Fibroblast of the conjunctiva (primary cell): ENCODE results near the gene FUT1.
"Not testable (repeated sequence)": the region's sequence is repeated elsewhere in the genome, so short reads cannot be mapped to it uniquely, and the experiment has no call there.

Experiments used
- DNase-seq: peaks from one replicate; pipeline ENCODE4 v3.0.0-alpha.2; 2010; ENCODE audit warnings: low read depth

FUT1 gene

DNA sequence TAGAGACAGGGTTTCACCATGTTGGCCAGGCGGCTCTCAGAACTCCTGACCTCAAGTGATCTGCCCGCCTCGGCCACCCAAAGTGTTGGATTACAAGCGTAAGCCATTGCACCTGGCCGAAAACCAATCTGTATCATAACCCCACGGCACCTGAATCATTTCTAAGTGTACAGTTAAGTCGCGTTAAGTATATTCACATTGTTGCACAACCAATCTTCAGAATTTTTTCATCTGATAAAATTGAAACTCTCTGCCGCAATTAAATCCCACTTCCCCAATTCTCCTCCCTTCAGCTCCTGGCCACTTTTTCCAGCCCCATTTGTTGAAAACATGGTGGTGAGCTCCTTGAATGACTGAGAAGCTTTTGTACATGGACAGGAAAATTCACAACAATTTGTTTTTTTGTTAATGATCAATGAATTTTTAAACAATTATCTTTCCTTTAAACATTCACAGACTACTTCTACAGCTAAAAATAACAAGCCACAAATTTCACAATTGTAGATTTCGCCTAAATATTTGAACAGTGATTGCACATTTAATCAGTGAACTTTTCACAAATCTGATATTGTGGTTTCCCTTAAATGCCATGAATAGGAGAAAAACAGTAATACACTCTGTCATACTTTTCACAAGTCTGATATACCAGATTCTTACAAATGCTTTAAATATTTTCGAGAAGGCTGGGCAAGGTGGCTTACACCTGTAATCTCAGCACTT, 16.7 kb upstream of the FUT1 start:
- no peak for DNase-seq

DNA sequence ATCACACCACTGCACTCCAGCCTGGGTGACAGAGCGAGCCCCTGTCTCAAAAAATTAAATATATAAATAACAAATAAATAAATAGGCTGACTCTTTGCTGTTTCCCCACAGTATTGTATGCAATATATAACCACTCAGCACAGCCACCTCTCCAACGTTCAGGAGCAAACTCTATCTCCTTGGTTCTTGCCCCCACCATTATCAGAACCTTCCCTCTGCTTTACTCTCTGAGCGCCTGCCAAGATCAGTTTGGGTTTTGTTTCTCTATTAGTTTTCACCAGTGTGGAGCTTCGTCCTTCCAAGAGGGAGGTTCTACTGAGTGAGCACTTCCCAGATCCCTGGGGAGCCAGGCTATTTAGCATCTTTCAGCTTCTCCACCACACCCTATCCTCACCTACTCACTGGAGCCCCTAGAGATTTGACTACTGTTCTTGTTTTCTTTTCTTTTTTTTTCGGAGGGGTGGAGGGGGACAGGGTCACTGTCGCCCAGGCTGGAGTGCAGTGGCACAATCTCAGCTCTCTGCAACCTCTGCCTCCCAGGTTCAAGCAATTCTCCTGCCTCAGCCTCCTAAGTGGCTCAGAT, 15.8 kb upstream of the FUT1 start:
- not testable (repeated sequence) for DNase-seq

- DNase-seq = not testable (repeated sequence)
Observed at GRCh38 chr19:48765816-48766215, 13.4 kb upstream of the FUT1 start.

DNA sequence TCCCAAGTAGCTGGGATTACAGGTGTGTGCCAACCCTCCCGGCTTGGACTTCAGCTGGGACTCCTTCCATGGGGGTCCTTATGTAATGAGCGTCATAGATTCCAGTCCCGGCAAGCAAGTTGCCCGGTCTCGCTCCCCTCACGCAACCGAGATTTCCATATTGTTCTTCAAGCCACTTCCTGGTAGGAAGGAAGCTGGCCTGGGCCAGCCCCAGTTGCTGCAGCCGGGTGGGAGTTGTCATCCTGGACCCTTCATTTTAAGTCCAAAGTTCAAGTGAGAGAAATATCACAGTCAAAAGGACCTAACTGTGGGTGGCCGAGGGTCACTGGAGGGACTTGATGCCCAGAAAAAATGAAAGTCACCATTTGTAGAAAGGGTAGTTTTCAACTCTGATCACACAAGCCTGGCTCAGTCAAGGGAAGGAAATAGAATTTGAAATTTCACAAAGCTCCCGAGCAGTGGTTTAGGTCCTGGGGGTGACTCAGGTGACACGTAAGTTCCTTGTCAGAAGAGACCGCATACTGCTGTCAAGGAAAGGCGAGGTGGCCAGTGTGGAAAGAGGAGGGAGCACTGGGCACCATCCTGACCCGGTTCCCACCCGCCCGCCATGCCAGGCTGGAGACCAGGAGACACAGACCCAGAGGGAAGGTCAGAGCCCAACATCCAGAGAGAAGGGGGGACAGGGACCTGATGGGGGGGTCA, 8.2 kb upstream of the FUT1 start:
- DNase-seq = no peak

- no peak for DNase-seq
Observed at GRCh38 chr19:48757741-48758144, 5.3 kb upstream of the FUT1 start.

DNA sequence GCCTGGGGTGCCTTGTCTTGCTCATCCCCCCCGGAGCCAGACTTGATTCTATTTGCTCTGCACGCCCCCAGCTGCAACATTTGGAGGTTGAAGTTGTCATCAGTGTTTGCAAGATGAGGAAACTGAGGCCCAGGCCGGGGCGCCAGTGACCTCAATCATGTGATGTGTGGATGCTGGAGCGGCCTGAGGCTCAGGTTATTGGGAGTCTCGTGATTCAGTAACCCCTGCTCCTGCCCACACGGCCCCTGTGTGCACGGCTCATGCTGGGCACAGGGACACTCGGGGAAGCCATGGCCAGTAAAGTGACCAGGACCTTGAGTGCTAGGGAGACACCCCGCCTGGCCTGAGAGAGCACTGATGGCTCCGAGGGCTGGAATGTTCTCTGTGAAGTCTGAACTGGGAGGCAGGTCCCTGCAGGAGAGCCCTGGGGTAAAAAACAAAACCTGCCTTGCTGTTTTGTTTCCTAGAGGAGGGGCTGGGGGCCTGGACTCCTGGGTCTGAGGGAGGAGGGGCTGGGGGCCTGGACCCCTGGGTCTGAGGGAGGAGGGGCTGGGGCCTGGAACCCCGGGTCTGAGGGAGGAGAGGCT, 4.7 kb upstream of the FUT1 start:
- no peak for DNase-seq

DNA sequence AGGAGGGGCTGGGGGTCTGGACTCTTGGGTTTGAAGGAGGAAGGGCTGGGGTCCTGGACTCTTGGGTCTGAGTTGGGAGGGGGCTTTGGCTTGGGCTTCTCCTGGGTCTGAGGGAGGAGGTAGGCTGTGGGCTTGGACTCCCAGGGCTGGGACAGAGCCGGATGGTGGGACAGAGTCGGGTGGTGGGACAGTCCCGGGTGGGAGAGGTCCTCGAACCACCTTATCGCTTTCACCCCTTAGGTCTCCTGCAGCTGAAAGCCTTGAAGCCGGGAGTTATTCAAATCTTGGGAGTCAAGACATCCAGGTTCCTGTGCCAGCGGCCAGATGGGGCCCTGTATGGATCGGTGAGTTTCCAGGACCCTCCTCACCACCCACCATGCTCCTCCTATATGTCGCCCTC, 4.2 kb upstream of the FUT1 start:
- DNase-seq = no peak

GRCh38 chr19:48756212-48756611, 3.8 kb upstream of the FUT1 start:
- DNase-seq = no peak

GRCh38 chr19:48755787-48756186, 3.3 kb upstream of the FUT1 start:
- DNase-seq = no peak

GRCh38 chr19:48755084-48755641, 2.7 kb upstream of the FUT1 start, which contains the start of gene FGF21:
Gene FGF21 (plus strand): TSS chr19:48755524. CDS start chr19:48756237, 713 bp downstream.
- no peak for DNase-seq

DNA sequence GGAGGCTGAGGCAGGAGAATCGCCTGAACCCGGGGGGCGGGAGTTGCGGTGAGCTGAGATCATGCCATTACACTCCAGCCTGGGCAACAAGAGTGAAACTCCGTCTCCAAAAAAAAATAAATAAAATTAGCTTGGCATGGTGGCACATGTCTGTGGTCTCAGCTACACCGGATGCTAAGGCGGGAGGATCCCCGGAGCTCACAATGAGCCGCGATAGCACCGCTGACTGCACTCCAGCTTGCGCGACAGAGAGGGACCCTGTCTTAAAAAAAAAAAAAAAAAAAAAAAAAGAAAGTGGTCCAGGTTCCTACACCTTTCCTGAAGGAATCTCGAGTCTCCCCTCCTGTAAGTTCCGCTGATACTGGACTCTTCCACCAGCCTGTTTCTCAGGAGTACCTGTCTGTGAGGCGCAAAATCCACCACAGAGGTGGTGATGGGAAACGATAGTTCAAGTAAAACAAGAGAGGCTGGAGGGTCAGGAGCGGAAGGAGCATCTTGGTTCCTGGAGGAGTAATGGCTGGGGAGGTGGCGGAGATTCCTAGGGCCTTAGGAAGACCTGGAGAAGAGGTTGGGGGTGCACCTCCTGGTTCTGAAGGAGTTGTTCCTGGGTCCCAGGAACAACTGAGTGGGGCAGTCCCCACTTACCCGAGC, 471 bp downstream of the FUT1 start:
- DNase-seq = no peak

DNA sequence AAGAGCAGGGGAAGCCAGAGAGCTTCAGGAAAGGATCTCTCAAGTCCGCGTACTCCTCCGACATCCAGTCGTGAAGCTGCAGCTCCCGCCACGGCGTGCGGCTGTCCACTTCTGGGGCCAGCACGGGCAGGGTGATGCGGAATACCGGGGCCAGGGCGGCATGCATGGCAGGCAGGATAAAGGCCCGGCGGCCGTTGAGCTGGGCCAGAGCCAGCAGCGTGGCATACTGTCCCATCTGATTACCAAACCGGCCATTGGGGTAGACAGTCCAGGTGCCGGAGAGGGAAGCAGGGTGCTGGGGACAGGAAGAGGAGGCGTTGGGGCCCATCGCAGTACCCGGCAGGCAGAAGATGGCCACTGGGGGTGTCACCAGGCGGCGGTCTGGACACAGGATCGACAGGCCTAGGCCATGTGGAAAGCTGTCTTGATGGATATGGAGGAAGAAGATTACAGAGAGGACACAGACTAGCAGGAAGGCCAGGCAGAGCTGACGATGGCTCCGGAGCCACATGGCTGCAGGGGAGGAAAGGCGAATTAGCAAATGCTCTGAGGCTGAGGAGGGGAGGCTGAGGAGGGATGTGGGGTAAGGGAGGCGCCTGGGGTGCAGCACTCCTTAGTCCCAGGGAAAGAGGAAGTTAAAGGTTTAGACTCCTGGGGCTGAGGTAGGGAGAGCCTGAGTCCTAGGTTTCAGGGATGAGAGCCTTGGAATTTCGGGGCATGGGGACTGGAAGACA, 1.5 kb downstream of the FUT1 start:
- no peak for DNase-seq

DNA sequence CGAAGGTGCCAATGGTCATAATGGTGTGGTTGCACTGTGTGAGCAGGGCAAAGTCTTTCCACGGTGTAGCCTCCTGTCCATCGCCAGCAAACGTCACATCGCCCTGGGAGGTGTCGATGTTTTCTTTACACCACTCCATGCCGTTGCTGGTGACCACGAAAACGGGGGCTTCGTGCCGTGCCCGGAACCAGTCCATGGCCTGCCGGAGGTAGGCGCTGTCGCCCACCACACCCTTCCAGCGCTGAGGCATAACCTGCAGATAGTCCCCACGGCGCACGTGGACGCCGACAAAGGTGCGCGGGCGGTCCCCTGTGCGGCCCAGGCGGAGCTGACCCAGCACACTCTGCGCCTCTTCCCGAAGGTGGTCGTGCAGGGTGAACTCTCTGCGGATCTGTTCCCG, 2.1 kb downstream of the FUT1 start:
- no peak for DNase-seq

DNA sequence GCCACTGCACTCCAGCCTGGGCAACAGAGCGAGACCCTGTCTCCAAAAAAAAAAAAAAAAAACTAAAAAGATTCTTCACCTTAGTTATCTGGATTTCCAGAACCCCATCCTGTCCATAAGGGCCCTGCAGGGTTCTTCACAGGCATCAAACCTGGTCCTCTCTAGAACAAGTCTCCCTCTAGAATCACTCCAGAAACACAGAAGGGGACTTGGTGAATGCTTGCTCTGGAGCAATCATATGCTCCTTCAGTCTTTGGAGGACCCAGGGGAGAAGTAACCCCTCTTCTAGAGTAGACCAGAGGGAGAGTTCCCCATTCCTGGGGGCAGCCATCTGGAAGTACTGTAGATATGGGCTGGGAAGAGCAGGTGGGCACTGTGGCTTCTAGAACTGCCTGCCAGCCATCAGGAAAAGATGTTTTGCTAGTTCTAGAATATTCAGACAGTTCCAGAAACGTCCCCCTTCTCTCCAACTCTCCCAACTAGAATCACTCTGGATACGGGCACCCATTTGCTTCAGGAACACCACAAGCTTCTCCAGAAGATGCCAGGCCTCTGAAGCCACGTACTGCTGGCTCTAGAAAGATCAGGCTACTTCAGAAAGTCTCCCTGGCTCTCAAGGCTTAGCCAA, 2.8 kb downstream of the FUT1 start:
- DNase-seq = no peak

- DNase-seq = peak; percentile 73
Observed at GRCh38 chr19:48746738-48747575, 5.5 kb downstream of the FUT1 start, which contains the start of gene IZUMO1. Gene IZUMO1 (minus strand): TSS chr19:48746909. CDS start chr19:48745859, 1,050 bp downstream.

- DNase-seq = no peak
Observed at GRCh38 chr19:48746110-48746509, 6.3 kb downstream of the FUT1 start.

- DNase-seq = no peak
Observed at GRCh38 chr19:48745208-48745995, 7.0 kb downstream of the FUT1 start.

DNA sequence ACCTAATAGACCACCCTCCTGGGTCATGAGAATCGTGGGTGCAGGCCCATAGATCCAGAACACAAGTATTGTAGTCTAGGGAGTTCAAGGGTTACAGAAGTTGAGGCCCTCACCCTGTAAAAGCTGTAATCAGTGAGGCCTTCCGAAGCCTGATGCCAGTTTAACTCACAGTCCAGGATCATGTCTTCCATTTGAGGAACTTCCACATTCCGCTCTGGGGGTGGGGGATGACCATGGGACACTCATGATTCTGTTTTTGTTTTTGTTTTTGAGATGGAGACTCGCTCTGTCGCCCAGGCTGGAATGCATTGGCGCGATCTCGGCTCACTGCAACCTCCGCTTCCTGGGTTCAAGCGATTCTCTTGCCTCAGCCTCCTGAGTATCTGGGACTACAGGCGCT, 10.3 kb downstream of the FUT1 start:
- DNase-seq = no peak
